ENCODE data around the gene AAK1.

AAK1 gene

GRCh38 chr2:69567909-69568300 is 75.6 kb downstream of the AAK1 start:
- TF ChIP-seq, protein P1, sequence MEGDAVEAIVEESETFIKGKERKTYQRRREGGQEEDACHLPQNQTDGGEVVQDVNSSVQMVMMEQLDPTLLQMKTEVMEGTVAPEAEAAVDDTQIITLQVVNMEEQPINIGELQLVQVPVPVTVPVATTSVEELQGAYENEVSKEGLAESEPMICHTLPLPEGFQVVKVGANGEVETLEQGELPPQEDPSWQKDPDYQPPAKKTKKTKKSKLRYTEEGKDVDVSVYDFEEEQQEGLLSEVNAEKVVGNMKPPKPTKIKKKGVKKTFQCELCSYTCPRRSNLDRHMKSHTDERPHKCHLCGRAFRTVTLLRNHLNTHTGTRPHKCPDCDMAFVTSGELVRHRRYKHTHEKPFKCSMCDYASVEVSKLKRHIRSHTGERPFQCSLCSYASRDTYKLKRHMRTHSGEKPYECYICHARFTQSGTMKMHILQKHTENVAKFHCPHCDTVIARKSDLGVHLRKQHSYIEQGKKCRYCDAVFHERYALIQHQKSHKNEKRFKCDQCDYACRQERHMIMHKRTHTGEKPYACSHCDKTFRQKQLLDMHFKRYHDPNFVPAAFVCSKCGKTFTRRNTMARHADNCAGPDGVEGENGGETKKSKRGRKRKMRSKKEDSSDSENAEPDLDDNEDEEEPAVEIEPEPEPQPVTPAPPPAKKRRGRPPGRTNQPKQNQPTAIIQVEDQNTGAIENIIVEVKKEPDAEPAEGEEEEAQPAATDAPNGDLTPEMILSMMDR (IDR thresholded peaks at IDR 0.05): no peak

GRCh38 chr2:69567157-69567908 is 76.2 kb downstream of the AAK1 start:
- TF ChIP-seq, protein P1 (IDR thresholded peaks at IDR 0.05): no peak

- TF ChIP-seq, protein P1 (IDR thresholded peaks at IDR 0.05): no peak
These were observed 76.9 kb downstream of the AAK1 start for GRCh38 chr2:69566669-69567068.

- TF ChIP-seq, protein P1 (IDR thresholded peaks at IDR 0.05): peak; percentile 45
These were observed 78.1 kb downstream of the AAK1 start for GRCh38 chr2:69565431-69565839.

DNA sequence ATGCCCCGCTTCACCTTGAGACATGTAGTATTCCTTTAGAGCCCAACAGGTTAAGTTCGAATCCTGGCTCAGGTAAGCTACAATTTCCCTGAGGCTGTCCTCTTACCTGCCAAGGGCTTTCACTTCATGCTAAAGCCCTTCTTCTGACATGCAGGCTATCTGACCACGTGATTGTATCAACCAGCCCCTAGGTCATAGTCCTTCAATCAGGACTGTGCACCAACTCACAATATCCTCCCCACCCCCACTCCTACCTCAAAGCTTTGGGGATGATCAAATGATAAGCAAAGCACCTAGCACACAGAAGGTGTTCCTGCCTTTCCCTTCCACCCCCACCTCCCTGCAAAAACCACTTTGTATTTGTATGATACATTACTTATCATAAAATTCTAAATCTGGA is 78.9 kb downstream of the AAK1 start:
- TF ChIP-seq, protein P1 (IDR thresholded peaks at IDR 0.05): no peak

DNA sequence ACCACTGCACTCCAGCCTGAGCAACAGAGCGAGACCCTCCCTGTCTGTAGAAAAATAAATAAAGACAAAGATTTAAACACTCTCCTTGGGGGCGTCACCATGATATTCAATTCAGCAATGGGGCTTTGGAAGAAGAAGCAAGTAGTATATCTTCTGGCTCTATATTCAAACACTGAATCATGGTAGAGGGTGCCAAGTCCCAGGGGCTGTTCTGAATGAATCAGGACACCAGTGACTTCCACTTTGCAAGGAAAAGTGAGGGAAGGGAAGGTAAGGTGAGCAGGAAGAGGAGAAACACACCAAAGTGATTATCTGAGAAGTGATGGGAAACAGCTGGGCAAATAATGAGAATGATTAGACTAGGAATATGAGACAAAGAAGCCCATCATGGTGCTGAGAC is 80.5 kb downstream of the AAK1 start:
- TF ChIP-seq, protein P1 (IDR thresholded peaks at IDR 0.05): no peak

DNA sequence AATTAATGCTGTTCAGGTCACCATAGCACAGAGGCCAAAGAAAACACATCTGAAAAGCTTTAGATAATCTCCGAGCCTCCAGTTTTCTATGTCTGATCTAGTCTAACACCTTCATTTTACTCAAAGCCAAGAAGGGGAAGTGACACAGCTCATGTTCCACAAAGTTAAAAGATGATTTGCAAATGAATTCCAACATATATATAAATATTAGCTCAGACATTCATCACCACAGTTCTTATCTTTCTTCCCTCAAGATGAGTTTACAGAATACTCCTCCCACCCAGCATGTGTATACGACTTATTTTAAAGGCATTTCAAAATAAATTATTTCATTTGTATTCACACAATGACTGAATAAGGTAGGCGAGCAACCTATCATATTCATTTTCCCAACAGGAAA is 82.4 kb downstream of the AAK1 start:
- TF ChIP-seq, protein P1 (IDR thresholded peaks at IDR 0.05): no peak

DNA sequence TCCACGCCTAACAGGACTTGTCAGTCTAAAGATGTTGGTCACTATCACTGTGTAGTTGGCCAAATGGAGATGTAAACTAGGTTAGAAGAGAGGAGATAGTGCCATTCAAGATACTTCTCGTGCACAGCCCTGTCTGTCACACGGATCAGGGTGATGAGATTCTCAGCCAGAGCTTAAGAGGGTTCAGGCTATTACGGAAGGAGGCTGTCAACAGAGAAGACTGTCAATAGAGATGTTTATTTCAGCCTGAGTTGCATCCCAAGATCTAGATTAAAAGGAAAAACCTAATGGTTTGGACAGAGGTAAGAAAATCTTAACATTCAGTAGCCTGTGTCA is 83.4 kb downstream of the AAK1 start:
- TF ChIP-seq, protein P1 (IDR thresholded peaks at IDR 0.05): no peak

All from LNCAP (cell line).